ENCODE results near the gene CAPZA1.

- TF ChIP-seq EZH2 (IDR thresholded peaks at IDR 0.05; ENCODE audit: insufficient read depth, poor library complexity, severe bottlenecking) (no peak), EZH2phosphoT487 (IDR thresholded peaks at IDR 0.05; ENCODE audit: insufficient read depth, low read depth) (no peak)
Measured at GRCh38 chr1:112626887-112627286, 7.3 kb downstream of the CAPZA1 start.

Measured in GM23248 (cell line).